ENCODE measurements around the gene SEC14L3. TPM values are rescaled to one million over a fixed set of nuclear protein-coding genes. Genes with fewer than 3 reads are reported as not detected.

Gene SEC14L3
- total and polyA plus RNA-seq, 2 of the 13 experiments (the other 11 are each of a cell fraction or from before 2014, with no cell fraction given), result not detected

DNA sequence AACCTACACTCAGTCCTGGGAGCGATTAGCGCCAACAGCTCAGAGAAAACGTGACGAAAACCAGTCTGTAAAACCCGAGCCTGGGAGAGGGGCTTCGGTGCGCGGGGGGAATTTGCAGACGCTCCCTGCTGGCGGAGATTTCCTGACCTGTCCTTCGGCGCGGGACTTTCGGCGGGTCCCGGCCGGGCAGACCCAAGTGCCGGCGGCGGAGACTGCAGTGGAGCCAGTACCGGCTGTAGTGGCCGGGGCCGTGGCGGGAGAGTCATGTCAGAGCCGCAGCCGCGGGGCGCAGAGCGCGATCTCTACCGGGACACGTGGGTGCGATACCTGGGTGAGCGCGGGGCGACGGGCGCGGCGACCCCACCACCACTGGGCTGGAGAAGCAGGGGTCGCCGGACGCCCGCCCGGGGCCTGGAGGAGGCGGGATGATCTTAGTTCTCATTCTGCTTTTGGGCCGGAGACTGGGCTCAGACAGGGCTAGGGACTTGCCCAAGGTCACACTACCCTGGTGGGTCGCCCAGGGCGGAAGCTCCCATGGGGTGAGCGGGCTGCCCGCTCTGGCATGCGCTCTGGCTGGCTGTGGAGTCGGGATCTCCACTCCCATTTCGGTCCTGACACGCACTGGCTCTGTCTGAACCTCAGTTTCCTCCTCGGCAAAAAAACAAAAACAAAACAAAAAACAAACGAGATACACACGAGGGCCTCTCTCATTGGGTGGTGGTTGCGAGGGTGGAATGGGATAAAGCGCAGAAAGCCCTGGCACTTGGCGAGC lies 46.0 kb downstream of the SEC14L3 start, which contains the start of gene MTFP1 (continued):
- no peak for TF ChIP-seq LCORL (IDR thresholded peaks at IDR 0.05)
- peak; percentile 77 for TF ChIP-seq LCORL (CRISPR knock-in tag; IDR thresholded peaks at IDR 0.05)
- TF ChIP-seq, protein P1, sequence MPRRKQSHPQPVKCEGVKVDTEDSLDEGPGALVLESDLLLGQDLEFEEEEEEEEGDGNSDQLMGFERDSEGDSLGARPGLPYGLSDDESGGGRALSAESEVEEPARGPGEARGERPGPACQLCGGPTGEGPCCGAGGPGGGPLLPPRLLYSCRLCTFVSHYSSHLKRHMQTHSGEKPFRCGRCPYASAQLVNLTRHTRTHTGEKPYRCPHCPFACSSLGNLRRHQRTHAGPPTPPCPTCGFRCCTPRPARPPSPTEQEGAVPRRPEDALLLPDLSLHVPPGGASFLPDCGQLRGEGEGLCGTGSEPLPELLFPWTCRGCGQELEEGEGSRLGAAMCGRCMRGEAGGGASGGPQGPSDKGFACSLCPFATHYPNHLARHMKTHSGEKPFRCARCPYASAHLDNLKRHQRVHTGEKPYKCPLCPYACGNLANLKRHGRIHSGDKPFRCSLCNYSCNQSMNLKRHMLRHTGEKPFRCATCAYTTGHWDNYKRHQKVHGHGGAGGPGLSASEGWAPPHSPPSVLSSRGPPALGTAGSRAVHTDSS (CRISPR knock-in tag; conservative IDR thresholded peaks at IDR 0.05), result no peak
- TF ChIP-seq PRPF4 (IDR thresholded peaks at IDR 0.05; ENCODE audit: low read depth, low read length, poor library complexity, severe bottlenecking), result no peak
- TF ChIP-seq ZNF552 (CRISPR knock-in tag; IDR thresholded peaks at IDR 0.05; ENCODE audit: borderline replicate concordance), result no peak
- TF ChIP-seq, protein P2, sequence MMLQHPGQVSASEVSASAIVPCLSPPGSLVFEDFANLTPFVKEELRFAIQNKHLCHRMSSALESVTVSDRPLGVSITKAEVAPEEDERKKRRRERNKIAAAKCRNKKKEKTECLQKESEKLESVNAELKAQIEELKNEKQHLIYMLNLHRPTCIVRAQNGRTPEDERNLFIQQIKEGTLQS (CRISPR knock-in tag; IDR thresholded peaks at IDR 0.05), result peak; percentile 39; the same call in 1 of the 2 replicates
- TF ChIP-seq, protein P3, sequence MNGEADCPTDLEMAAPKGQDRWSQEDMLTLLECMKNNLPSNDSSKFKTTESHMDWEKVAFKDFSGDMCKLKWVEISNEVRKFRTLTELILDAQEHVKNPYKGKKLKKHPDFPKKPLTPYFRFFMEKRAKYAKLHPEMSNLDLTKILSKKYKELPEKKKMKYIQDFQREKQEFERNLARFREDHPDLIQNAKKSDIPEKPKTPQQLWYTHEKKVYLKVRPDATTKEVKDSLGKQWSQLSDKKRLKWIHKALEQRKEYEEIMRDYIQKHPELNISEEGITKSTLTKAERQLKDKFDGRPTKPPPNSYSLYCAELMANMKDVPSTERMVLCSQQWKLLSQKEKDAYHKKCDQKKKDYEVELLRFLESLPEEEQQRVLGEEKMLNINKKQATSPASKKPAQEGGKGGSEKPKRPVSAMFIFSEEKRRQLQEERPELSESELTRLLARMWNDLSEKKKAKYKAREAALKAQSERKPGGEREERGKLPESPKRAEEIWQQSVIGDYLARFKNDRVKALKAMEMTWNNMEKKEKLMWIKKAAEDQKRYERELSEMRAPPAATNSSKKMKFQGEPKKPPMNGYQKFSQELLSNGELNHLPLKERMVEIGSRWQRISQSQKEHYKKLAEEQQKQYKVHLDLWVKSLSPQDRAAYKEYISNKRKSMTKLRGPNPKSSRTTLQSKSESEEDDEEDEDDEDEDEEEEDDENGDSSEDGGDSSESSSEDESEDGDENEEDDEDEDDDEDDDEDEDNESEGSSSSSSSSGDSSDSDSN (CRISPR knock-in tag; IDR thresholded peaks at IDR 0.05), result peak; percentile 74
- peak; percentile 69 for TF ChIP-seq ZSCAN31 (CRISPR knock-in tag; IDR thresholded peaks at IDR 0.05; ENCODE audit: low read depth)
- TF ChIP-seq, protein P4, sequence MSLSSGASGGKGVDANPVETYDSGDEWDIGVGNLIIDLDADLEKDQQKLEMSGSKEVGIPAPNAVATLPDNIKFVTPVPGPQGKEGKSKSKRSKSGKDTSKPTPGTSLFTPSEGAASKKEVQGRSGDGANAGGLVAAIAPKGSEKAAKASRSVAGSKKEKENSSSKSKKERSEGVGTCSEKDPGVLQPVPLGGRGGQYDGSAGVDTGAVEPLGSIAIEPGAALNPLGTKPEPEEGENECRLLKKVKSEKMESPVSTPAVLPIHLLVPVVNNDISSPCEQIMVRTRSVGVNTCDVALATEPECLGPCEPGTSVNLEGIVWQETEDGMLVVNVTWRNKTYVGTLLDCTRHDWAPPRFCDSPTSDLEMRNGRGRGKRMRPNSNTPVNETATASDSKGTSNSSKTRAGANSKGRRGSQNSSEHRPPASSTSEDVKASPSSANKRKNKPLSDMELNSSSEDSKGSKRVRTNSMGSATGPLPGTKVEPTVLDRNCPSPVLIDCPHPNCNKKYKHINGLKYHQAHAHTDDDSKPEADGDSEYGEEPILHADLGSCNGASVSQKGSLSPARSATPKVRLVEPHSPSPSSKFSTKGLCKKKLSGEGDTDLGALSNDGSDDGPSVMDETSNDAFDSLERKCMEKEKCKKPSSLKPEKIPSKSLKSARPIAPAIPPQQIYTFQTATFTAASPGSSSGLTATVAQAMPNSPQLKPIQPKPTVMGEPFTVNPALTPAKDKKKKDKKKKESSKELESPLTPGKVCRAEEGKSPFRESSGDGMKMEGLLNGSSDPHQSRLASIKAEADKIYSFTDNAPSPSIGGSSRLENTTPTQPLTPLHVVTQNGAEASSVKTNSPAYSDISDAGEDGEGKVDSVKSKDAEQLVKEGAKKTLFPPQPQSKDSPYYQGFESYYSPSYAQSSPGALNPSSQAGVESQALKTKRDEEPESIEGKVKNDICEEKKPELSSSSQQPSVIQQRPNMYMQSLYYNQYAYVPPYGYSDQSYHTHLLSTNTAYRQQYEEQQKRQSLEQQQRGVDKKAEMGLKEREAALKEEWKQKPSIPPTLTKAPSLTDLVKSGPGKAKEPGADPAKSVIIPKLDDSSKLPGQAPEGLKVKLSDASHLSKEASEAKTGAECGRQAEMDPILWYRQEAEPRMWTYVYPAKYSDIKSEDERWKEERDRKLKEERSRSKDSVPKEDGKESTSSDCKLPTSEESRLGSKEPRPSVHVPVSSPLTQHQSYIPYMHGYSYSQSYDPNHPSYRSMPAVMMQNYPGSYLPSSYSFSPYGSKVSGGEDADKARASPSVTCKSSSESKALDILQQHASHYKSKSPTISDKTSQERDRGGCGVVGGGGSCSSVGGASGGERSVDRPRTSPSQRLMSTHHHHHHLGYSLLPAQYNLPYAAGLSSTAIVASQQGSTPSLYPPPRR (CRISPR knock-in tag; IDR thresholded peaks at IDR 0.05; ENCODE audit: borderline replicate concordance), result no peak
- no peak for TF ChIP-seq ZNF530 (CRISPR knock-in tag; IDR thresholded peaks at IDR 0.05; ENCODE audit: low read depth)

Measured in HepG2 (cell line).